PC-9 (cell line): Measurements from ENCODE around the gene SMAD6.

ENCODE experiments used
- EZH2 ChIP-seq: fragments of 200-600 bp; sonication (generic); IDR thresholded peaks from 2 replicates; pipeline ENCODE4 v1.8.0; 2017; ENCODE audit warnings: antibody characterized with exemption, low read depth
- TF ChIP-seq, protein P1 (sequence below): fragments of 200-600 bp; sonication (generic); conservative IDR thresholded peaks from 2 replicates; pipeline ENCODE4 v1.6.1; 2017; ENCODE audit warnings: mixed run types, antibody characterized with exemption, mild to moderate bottlenecking, moderate library complexity

DNA sequence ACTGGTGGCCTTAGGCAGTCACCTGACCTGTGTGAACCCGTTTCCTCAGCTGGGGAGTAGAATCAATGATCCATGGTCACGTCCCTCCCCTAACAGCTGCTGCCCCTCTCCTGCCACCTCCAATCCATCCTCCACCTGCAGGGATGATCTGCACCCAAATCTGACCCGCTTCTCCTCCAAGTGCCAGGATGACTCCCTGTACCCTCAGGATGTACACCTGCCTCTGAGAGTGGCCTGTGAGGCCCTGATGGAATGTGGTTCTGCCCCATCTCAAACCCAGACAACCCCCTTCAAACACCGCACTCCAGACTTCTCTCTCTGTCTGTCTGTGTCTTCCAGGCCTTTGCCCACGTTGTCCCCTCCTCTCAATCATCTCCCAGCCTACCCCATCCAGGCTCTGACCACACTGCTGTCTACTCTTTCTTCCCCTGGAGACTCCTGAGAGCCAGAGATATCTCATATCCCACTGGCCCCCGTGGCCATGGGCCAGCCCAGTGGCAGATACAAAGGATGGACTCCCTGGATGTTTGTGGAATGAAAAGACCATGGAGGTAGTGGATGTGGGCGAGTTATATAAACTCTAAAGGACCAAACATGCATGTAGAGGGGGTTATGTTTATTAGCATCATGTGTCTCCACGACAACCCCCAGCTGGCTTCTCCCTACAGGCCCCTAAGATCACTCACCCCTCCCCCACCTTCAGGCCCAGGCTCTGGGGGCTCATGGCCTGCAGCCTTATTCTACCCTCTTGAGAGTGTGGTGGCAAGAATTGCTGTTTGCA lies 84.9 kb downstream of the SMAD6 start:
- TF ChIP-seq, protein P1, sequence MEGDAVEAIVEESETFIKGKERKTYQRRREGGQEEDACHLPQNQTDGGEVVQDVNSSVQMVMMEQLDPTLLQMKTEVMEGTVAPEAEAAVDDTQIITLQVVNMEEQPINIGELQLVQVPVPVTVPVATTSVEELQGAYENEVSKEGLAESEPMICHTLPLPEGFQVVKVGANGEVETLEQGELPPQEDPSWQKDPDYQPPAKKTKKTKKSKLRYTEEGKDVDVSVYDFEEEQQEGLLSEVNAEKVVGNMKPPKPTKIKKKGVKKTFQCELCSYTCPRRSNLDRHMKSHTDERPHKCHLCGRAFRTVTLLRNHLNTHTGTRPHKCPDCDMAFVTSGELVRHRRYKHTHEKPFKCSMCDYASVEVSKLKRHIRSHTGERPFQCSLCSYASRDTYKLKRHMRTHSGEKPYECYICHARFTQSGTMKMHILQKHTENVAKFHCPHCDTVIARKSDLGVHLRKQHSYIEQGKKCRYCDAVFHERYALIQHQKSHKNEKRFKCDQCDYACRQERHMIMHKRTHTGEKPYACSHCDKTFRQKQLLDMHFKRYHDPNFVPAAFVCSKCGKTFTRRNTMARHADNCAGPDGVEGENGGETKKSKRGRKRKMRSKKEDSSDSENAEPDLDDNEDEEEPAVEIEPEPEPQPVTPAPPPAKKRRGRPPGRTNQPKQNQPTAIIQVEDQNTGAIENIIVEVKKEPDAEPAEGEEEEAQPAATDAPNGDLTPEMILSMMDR = no peak
- no peak for TF ChIP-seq EZH2
